Choroid plexus epithelial cell (primary cell): ENCODE results near the gene INPP4A.
A peak's percentile ranks its signal among the peaks of the same experiment; 100 is the strongest.

Experiments
- DNase-seq: peaks from one replicate; pipeline ENCODE4 v3.0.0-alpha.2; 2010; ENCODE audit warnings: low read depth
- H3K4me3 ChIP-seq: 2 replicates; pipeline ENCODE4 v1.5.1; 2011; ENCODE audit warnings: low read depth, mild to moderate bottlenecking, control low read depth, low read length, moderate library complexity
- CTCF ChIP-seq: conservative IDR thresholded peaks from 2 replicates; pipeline ENCODE4 v1.5.1; 2011; ENCODE audit warnings: low read depth, mild to moderate bottlenecking, control low read depth, inconsistent platforms, low read length, moderate library complexity

Gene INPP4A

GRCh38 chr2:98637401-98638147 lies 192.9 kb downstream of the INPP4A start:
- no peak for TF ChIP-seq CTCF
- H3K4me3 ChIP-seq, result no peak overlapping the region
- DNase-seq, result no peak

- DNase-seq, result peak; percentile 44
- no peak overlapping the region for H3K4me3 ChIP-seq
- no peak for TF ChIP-seq CTCF
These were observed 198.9 kb downstream of the INPP4A start for GRCh38 chr2:98643496-98644100.
